ENCODE results near the gene ZNF747. TPM values are rescaled to one million over a fixed set of nuclear protein-coding genes. Genes with fewer than 3 reads are reported as not detected.
"Not testable (repeated sequence)": the region's sequence is repeated elsewhere in the genome, so short reads cannot be mapped to it uniquely, and the experiment has no call there.

Gene ZNF747
- total RNA-seq, 1 donor from 2014 or later, result 5.2 TPM

GRCh38 chr16:30523768-30524574 is 10.7 kb downstream of the ZNF747 start:
- no peak overlapping the region for H3K4me3 Mint-ChIP-seq (ENCODE audit: unreplicated experiment)
- H3K9me3 ChIP-seq (ENCODE audit: insufficient read depth, low read depth, low read length), result no peaks in the 10 kb centered on the region
- no peaks in the 10 kb centered on the region for H3K27me3 ChIP-seq (ENCODE audit: insufficient read depth, low read length)
- H3K4me3 ChIP-seq (ENCODE audit: insufficient read depth, low read depth, low read length), result no peak overlapping the region
- H3K27ac Mint-ChIP-seq (ENCODE audit: unreplicated experiment), result no peak overlapping the region
- H3K9me3 Mint-ChIP-seq (ENCODE audit: unreplicated experiment), result no peaks in the 10 kb centered on the region
- H3K36me3 ChIP-seq (ENCODE audit: insufficient read depth, low read length), result no peaks in the 10 kb centered on the region
- no peaks in the 10 kb centered on the region for H3K36me3 Mint-ChIP-seq (ENCODE audit: low read depth, unreplicated experiment)
- DNase-seq (ENCODE audit: low read depth) (no peak), FAIRE-seq (no peak)
- TF ChIP-seq EZH2 (IDR thresholded peaks at IDR 0.05; ENCODE audit: insufficient read depth, low read length) (no peak), CTCF (IDR thresholded peaks at IDR 0.05; ENCODE audit: insufficient read depth, low read depth, low read length) (no peak)
- peaks cover 4% of the 10 kb centered on the region for H3K4me1 Mint-ChIP-seq (ENCODE audit: low read depth, unreplicated experiment)
- no peak overlapping the region for H2AFZ ChIP-seq (ENCODE audit: low read depth, low read length)
- peaks cover 8% of the 10 kb centered on the region for H3K27me3 Mint-ChIP-seq (ENCODE audit: low read depth, unreplicated experiment)
- peak overlapping the region; percentile 32 for H3K4me2 ChIP-seq (ENCODE audit: low read length)
- H3K79me2 ChIP-seq (ENCODE audit: insufficient read depth, low read length), result peaks cover 6% of the 10 kb centered on the region
- H3K27ac ChIP-seq (ENCODE audit: low read depth, low read length), result no peak overlapping the region
- no peak overlapping the region for H3K9ac ChIP-seq (ENCODE audit: low read length)
- H4K20me1 ChIP-seq (ENCODE audit: insufficient read depth, low read length), result no peaks in the 10 kb centered on the region
- peaks cover 5% of the 10 kb centered on the region for H3K4me1 ChIP-seq (ENCODE audit: insufficient read depth, low read length)

DNA sequence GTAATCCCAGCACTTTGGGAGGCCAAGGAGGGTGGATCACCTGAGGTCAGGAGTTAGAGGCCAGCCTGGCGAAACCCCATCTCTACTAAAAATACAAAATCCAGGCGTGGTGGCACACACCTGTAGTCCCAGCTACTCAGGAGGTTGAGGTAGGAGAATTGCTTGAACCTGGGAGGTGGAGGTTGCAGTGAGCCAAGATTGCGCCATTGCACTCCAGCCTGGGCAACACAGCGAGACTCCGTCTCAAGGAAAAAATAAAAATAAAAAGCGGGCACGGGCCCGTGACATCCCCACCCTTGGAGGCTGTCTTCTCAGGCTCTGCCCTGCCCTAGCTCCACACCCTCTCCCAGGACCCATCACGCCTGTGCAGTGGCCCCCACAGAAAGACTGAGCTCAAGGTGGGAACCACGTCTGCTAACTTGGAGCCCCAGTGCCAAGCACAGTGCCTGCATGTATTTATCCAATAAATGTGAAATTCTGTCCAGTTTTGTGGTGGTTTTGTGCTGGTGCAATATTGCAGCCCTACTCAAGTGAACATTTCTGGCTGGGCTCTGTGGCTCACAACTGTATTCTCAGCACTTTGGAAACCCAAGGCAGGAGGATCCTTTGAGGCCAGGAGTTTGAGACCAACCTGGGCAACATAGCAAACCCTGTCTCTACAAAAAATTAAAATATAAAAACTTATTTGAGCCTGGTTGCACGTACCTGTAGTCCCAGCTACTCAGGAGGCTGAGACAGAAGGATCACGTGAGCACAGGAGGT is 11.8 kb downstream of the ZNF747 start:
- not testable (repeated sequence) for H3K9ac ChIP-seq (ENCODE audit: low read length); H3K79me2 ChIP-seq (ENCODE audit: insufficient read depth, low read length); H3K27ac Mint-ChIP-seq (ENCODE audit: unreplicated experiment); H3K4me3 Mint-ChIP-seq (ENCODE audit: unreplicated experiment); H3K9me3 Mint-ChIP-seq (ENCODE audit: unreplicated experiment); H3K27me3 ChIP-seq (ENCODE audit: insufficient read depth, low read length); H3K27ac ChIP-seq (ENCODE audit: low read depth, low read length); H3K36me3 ChIP-seq (ENCODE audit: insufficient read depth, low read length); H3K4me1 ChIP-seq (ENCODE audit: insufficient read depth, low read length); H3K4me1 Mint-ChIP-seq (ENCODE audit: low read depth, unreplicated experiment); H2AFZ ChIP-seq (ENCODE audit: low read depth, low read length); H3K9me3 ChIP-seq (ENCODE audit: insufficient read depth, low read depth, low read length); DNase-seq (ENCODE audit: low read depth); H4K20me1 ChIP-seq (ENCODE audit: insufficient read depth, low read length); H3K4me2 ChIP-seq (ENCODE audit: low read length); FAIRE-seq; H3K4me3 ChIP-seq (ENCODE audit: insufficient read depth, low read depth, low read length); H3K36me3 Mint-ChIP-seq (ENCODE audit: low read depth, unreplicated experiment)
- H3K27me3 Mint-ChIP-seq (ENCODE audit: low read depth, unreplicated experiment), result peaks cover 16% of the 10 kb centered on the region

DNA sequence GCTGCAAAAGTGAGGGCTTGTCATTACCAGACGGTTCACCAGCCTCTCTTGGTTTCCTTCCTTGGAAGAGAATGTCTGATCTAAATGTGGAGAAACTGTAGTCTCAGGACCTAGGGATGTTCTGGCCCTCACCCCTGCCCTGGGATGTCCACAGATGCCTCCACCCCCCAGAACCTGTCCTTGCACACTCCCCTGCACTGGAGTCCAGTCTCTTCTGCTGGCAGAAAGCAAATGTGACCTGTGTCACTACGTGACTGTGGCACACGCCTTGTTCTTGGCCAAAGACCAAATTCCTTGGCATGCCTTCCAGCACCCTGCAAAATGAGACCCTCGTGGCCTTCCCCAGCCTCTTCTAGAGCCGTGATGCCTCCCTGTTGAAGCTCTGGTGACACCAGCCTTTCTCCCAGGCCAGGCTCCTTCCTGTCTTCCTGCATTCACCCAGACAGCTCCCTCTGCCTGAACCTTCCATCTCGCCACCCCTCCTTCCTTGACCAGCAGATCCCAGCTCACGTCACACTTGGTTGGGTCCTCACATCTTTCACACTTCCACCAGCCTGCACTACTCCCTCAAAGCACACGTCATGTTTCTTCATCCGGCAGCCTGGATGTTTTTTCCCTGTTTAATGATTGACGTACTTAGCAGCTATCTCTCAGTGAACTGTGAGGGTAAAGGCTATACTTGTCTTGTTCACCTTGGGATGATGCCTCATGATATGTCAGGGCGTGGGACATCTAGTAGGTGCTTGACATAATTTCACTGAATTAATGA is 12.6 kb downstream of the ZNF747 start:
- Mint-ChIP-seq H3K36me3 (ENCODE audit: low read depth, unreplicated experiment) (no peaks in the 10 kb centered on the region), H3K27me3 (ENCODE audit: low read depth, unreplicated experiment) (peaks cover 18% of the 10 kb centered on the region), H3K9me3 (ENCODE audit: unreplicated experiment) (no peaks in the 10 kb centered on the region), H3K4me3 (ENCODE audit: unreplicated experiment) (no peak overlapping the region), H3K4me1 (ENCODE audit: low read depth, unreplicated experiment) (peaks cover 2% of the 10 kb centered on the region), H3K27ac (ENCODE audit: unreplicated experiment) (no peak overlapping the region)
- no peak for FAIRE-seq
- Histone ChIP-seq H3K4me1 (ENCODE audit: insufficient read depth, low read length) (no peaks in the 10 kb centered on the region), H3K36me3 (ENCODE audit: insufficient read depth, low read length) (no peaks in the 10 kb centered on the region), H3K4me3 (ENCODE audit: insufficient read depth, low read depth, low read length) (no peak overlapping the region), H4K20me1 (ENCODE audit: insufficient read depth, low read length) (no peaks in the 10 kb centered on the region), H2AFZ (ENCODE audit: low read depth, low read length) (no peak overlapping the region), H3K9me3 (ENCODE audit: insufficient read depth, low read depth, low read length) (no peaks in the 10 kb centered on the region), H3K9ac (ENCODE audit: low read length) (no peak overlapping the region), H3K79me2 (ENCODE audit: insufficient read depth, low read length) (peaks cover 6% of the 10 kb centered on the region), H3K4me2 (ENCODE audit: low read length) (no peak overlapping the region), H3K27ac (ENCODE audit: low read depth, low read length) (no peak overlapping the region), H3K27me3 (ENCODE audit: insufficient read depth, low read length) (no peaks in the 10 kb centered on the region)
- no peak for TF ChIP-seq CTCF (IDR thresholded peaks at IDR 0.05; ENCODE audit: insufficient read depth, low read depth, low read length)
- no peak for TF ChIP-seq EZH2 (IDR thresholded peaks at IDR 0.05; ENCODE audit: insufficient read depth, low read length)
- no peak for DNase-seq (ENCODE audit: low read depth)

Measured in astrocyte (in vitro differentiated cells and primary cell).